Tibial nerve (tissue), 3 donors: ENCODE results near the gene NEK11.

Source experiments
- EP300 ChIP-seq, 2 donors: sonication (generic); formaldehyde crosslinking; IDR thresholded peaks; one replicate each; pipeline ENCODE4 v1.6.1; 2017; ENCODE audit warnings: antibody characterized with exemption in 2 of 2, mild to moderate bottlenecking in 1 of 2
- POLR2A ChIP-seq, 2 donors: fragments of 450-650 bp; IDR thresholded peaks; one replicate each; pipeline ENCODE4 v1.6.1; 2017; ENCODE audit warnings: antibody characterized with exemption in 2 of 2, mild to moderate bottlenecking in 2 of 2, moderate library complexity in 2 of 2

GRCh38 chr3:131360191-131360755, 333.6 kb downstream of the NEK11 start:
- no peak for TF ChIP-seq EP300 (IDR thresholded peaks at IDR 0.05)
- no peak for TF ChIP-seq POLR2A (IDR thresholded peaks at IDR 0.05)
